T-helper 1 cell treated with Interleukin-12 subunit alpha and Interleukin-12 subunit beta and Interleukin-4 antibody, amounts not matched to agents 30 μg/mL and 1 μg/mL, for 36 hours (primary cell): ENCODE results near the gene COL5A2.

Experiments used
- H3K27ac Mint-ChIP-seq: one replicate; pipeline ENCODE4 v1.8.0; 2021; ENCODE audit warnings: mild to moderate bottlenecking, mixed read lengths
- H3K27me3 Mint-ChIP-seq: one replicate; pipeline ENCODE4 v1.8.0; 2021; ENCODE audit warnings: low read depth, mixed read lengths
- H3K36me3 Mint-ChIP-seq: one replicate; pipeline ENCODE4 v1.8.0; 2021; ENCODE audit warnings: low read depth, mixed read lengths
- H3K4me1 Mint-ChIP-seq: one replicate; pipeline ENCODE4 v1.8.0; 2021; ENCODE audit warnings: low read depth, mixed read lengths
- H3K4me3 Mint-ChIP-seq: one replicate; pipeline ENCODE4 v1.8.0; 2021; ENCODE audit warnings: mild to moderate bottlenecking, moderate library complexity, mixed read lengths
- H3K9me3 Mint-ChIP-seq: one replicate; pipeline ENCODE4 v1.8.0; 2021; ENCODE audit warnings: mixed read lengths

COL5A2 gene

DNA sequence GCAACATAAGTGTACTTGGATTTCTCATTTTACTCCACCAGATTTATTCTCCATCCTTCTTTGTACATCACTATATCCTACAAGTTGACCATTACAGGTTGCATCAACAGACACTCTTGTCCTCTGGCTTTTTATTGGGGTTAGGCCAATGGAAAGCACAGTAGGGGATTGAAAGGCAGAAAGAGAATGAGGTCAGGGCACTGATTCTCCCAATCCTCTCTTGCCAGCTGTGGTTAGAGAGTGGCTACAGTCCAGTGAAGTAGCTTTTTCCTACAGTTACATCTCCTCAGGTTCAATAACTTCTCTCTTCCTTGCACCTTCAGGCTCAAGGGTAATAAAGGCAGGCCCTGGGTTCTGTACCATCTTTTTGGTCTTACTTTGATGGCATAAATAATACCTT lies 20.2 kb upstream of the COL5A2 start:
- no peak overlapping the region for H3K4me3 Mint-ChIP-seq
- no peaks in the 10 kb centered on the region for H3K27me3 Mint-ChIP-seq
- no peaks in the 10 kb centered on the region for H3K9me3 Mint-ChIP-seq
- no peaks in the 10 kb centered on the region for H3K36me3 Mint-ChIP-seq
- no peaks in the 10 kb centered on the region for H3K4me1 Mint-ChIP-seq
- no peak overlapping the region for H3K27ac Mint-ChIP-seq

- Mint-ChIP-seq H3K9me3 (no peaks in the 10 kb centered on the region), H3K27me3 (no peaks in the 10 kb centered on the region), H3K4me3 (no peak overlapping the region), H3K36me3 (no peaks in the 10 kb centered on the region), H3K27ac (no peak overlapping the region), H3K4me1 (no peaks in the 10 kb centered on the region)
Measured at GRCh38 chr2:189192766-189193165, 13.2 kb upstream of the COL5A2 start.

- H3K4me3 Mint-ChIP-seq: no peak overlapping the region
- no peaks in the 10 kb centered on the region for H3K9me3 Mint-ChIP-seq
- no peaks in the 10 kb centered on the region for H3K36me3 Mint-ChIP-seq
- no peaks in the 10 kb centered on the region for H3K27me3 Mint-ChIP-seq
- H3K4me1 Mint-ChIP-seq: no peaks in the 10 kb centered on the region
- no peak overlapping the region for H3K27ac Mint-ChIP-seq
Measured at GRCh38 chr2:189191766-189192165, 12.2 kb upstream of the COL5A2 start.

DNA sequence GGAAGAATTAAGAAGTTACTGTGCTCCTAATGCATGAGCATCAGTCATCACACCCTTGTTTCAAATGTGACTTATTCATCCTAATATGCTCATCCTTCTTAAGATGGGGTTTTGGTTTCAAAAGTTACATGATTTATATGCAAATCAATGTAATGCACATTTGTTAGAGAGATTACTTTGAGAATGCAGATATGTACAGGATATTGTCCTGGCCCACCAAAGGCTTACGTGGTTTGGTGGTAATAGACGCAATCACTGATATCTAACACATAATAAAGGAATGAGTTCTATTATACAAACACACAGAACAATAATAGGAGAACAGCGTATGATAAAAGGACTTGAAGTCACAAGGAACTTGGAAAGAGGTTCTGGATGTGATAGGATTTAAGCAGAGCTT lies 11.1 kb upstream of the COL5A2 start:
- Mint-ChIP-seq H3K36me3 (no peaks in the 10 kb centered on the region), H3K27me3 (no peaks in the 10 kb centered on the region), H3K4me1 (no peaks in the 10 kb centered on the region), H3K4me3 (no peak overlapping the region), H3K27ac (no peak overlapping the region), H3K9me3 (no peaks in the 10 kb centered on the region)

DNA sequence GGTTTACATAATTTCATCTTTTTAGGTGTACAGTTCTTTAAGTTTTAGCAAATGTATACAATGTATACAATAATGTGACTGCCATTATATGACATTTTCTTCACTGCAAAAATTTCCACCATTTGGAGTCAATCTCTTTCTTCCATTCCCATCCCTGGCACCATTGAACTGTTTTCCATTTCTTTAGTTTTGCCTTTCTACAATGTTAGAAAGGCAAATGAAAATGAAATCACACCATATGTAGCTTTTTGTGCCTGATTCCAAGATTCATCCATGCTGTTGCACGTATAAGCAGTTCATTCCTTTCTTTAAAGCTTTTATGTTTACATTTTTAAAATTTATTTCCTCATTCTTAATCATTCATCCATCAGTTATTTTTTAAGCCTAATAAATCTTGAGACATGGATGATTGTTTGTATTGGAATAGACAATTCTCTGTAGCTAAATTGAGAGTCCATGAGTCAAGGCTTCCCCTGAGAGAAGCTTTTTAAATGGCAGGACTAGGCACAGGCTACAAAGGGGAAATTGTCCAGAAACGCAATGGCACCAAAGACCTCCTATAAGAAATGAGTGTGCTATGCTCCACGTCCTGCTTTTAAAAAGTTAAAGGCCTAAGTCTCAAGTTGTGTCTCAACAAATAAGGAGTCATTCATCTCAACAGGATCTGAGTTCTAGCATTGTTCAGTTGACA lies 8.7 kb upstream of the COL5A2 start:
- H3K9me3 Mint-ChIP-seq: no peaks in the 10 kb centered on the region
- H3K36me3 Mint-ChIP-seq: no peaks in the 10 kb centered on the region
- H3K4me3 Mint-ChIP-seq: no peak overlapping the region
- H3K27me3 Mint-ChIP-seq: no peaks in the 10 kb centered on the region
- H3K4me1 Mint-ChIP-seq: no peaks in the 10 kb centered on the region
- H3K27ac Mint-ChIP-seq: no peak overlapping the region

- H3K4me3 Mint-ChIP-seq: no peak overlapping the region
- no peaks in the 10 kb centered on the region for H3K9me3 Mint-ChIP-seq
- peaks cover 4% of the 10 kb centered on the region for H3K4me1 Mint-ChIP-seq
- peaks cover 17% of the 10 kb centered on the region for H3K27me3 Mint-ChIP-seq
- no peak overlapping the region for H3K27ac Mint-ChIP-seq
- no peaks in the 10 kb centered on the region for H3K36me3 Mint-ChIP-seq
Measured at GRCh38 chr2:189183170-189183569, 3.6 kb upstream of the COL5A2 start.

DNA sequence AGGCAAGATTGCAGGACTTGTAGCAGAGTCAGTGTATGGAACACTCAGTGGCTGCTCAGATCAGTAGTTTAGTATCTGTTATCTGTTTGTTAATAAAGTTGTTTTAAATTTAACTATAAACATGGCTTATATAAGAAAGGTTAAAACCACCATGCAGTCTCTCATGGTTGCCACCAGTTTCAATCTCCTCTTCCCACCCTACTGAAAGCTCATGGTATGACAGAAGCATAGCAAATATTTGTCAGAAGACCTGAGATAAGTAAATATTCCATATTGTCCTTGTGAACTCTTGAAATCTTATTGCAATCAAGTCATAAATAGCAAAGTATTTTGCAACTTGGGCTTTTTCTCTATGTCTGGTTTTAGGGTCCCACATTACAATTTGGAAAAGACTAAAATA lies 2.1 kb upstream of the COL5A2 start:
- H3K9me3 Mint-ChIP-seq: no peaks in the 10 kb centered on the region
- H3K4me3 Mint-ChIP-seq: no peak overlapping the region
- H3K27ac Mint-ChIP-seq: no peak overlapping the region
- H3K36me3 Mint-ChIP-seq: no peaks in the 10 kb centered on the region
- H3K27me3 Mint-ChIP-seq: peaks cover 17% of the 10 kb centered on the region
- H3K4me1 Mint-ChIP-seq: peaks cover 4% of the 10 kb centered on the region

GRCh38 chr2:189178726-189179569 lies 613 bp downstream of the COL5A2 start:
- Mint-ChIP-seq H3K9me3 (no peaks in the 10 kb centered on the region), H3K27me3 (peaks cover 17% of the 10 kb centered on the region), H3K27ac (no peak overlapping the region), H3K4me1 (peaks cover 4% of the 10 kb centered on the region), H3K36me3 (no peaks in the 10 kb centered on the region), H3K4me3 (no peak overlapping the region)

DNA sequence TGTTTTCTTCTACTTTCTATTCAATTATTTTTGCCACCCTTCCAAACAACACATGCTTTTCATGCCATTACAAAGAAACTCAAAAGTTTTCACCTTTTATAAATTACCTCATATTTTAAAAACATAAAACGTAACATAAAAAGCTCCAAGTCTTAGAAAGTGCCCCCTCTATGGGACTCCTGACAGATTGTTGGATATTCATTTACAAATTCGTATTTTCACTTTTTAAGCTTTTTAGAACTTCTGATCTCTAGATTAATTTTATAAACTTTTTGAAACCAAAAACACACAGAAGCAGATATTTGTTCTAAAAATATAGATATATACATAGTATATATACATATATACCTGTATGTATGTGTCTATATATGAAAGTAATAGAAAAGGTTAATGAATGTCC lies 1.5 kb downstream of the COL5A2 start:
- no peak overlapping the region for H3K27ac Mint-ChIP-seq
- H3K9me3 Mint-ChIP-seq: no peaks in the 10 kb centered on the region
- H3K4me1 Mint-ChIP-seq: peaks cover 4% of the 10 kb centered on the region
- H3K36me3 Mint-ChIP-seq: no peaks in the 10 kb centered on the region
- peaks cover 17% of the 10 kb centered on the region for H3K27me3 Mint-ChIP-seq
- H3K4me3 Mint-ChIP-seq: no peak overlapping the region

DNA sequence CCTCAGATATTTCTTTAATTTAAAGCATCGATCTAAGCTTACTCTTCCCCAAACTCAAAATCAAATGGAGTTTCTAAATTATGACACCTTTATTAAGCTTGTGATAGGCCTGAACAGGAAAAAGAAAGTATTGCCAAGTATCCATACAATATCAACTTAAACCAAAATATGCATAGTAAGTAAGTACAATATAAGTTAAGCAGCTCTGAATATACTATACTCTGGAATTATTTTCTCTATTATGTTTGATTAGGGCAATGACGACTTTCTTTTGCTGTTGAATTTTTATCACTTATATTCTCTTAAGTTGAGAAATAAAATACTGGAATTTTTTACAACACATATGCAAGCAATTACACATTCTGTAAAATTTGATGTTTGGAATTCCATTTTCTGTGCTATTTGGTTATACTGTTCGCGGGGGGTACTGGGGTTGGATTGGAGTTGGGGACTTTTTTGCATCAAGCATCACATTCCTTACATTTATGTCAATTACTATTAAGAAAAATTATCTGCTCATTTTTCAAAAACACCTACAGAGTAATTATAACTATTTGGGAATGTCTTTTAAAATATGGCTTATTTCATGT lies 2.2 kb downstream of the COL5A2 start:
- Mint-ChIP-seq H3K4me3 (no peak overlapping the region), H3K27me3 (peaks cover 17% of the 10 kb centered on the region), H3K27ac (no peak overlapping the region), H3K4me1 (peaks cover 4% of the 10 kb centered on the region), H3K9me3 (no peaks in the 10 kb centered on the region), H3K36me3 (no peaks in the 10 kb centered on the region)

DNA sequence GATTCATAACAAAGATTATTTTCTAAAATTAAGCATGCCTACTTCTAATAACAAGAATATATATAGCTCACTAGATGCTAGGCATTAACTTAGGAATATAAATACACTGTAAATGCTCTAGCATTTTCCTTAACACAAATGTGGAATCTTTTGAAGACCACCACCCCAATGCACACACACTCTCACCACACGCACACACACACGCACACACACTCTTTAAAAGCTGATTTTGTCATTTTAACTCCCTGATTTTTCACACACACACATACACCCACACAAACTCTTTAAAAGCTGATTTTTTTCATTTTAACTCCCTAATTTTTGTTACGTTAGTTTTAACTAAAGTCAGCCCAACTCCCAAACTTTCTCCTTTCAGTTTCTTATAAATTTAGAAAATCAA lies 3.0 kb downstream of the COL5A2 start:
- no peaks in the 10 kb centered on the region for H3K36me3 Mint-ChIP-seq
- no peak overlapping the region for H3K4me3 Mint-ChIP-seq
- H3K4me1 Mint-ChIP-seq: peaks cover 4% of the 10 kb centered on the region
- no peak overlapping the region for H3K27ac Mint-ChIP-seq
- H3K27me3 Mint-ChIP-seq: peaks cover 17% of the 10 kb centered on the region
- no peaks in the 10 kb centered on the region for H3K9me3 Mint-ChIP-seq

DNA sequence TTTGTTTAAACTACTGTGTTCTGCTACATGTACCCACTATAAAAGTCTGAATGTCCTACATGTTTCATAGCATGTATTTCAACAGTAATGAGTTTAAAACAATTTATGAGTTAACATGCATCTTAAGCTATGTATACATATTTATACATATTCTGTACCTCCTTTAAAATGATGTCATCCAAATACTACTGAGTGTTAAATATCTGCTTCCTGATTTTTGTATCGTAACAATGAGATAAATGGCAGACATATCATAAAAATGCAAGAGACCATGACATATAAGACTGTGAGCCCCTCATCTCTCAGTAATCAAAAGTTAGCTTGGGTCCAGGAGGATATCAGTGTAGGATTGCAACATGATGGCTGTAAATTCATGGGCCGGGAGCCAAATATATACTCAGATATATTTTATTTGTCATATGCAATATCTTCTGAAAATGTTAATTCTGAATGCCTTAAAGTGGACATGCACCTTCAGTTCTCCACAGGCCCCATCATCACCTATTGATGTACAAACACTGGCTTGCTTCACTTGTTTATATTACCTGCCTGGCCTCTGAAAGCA lies 3.6 kb downstream of the COL5A2 start:
- Mint-ChIP-seq H3K27ac (no peak overlapping the region), H3K27me3 (peaks cover 17% of the 10 kb centered on the region), H3K36me3 (no peaks in the 10 kb centered on the region), H3K9me3 (no peaks in the 10 kb centered on the region), H3K4me1 (peaks cover 4% of the 10 kb centered on the region), H3K4me3 (no peak overlapping the region)

GRCh38 chr2:189171956-189172609 lies 7.5 kb downstream of the COL5A2 start:
- no peaks in the 10 kb centered on the region for H3K27me3 Mint-ChIP-seq
- no peak overlapping the region for H3K27ac Mint-ChIP-seq
- H3K36me3 Mint-ChIP-seq: no peaks in the 10 kb centered on the region
- H3K4me1 Mint-ChIP-seq: no peaks in the 10 kb centered on the region
- no peaks in the 10 kb centered on the region for H3K9me3 Mint-ChIP-seq
- no peak overlapping the region for H3K4me3 Mint-ChIP-seq

DNA sequence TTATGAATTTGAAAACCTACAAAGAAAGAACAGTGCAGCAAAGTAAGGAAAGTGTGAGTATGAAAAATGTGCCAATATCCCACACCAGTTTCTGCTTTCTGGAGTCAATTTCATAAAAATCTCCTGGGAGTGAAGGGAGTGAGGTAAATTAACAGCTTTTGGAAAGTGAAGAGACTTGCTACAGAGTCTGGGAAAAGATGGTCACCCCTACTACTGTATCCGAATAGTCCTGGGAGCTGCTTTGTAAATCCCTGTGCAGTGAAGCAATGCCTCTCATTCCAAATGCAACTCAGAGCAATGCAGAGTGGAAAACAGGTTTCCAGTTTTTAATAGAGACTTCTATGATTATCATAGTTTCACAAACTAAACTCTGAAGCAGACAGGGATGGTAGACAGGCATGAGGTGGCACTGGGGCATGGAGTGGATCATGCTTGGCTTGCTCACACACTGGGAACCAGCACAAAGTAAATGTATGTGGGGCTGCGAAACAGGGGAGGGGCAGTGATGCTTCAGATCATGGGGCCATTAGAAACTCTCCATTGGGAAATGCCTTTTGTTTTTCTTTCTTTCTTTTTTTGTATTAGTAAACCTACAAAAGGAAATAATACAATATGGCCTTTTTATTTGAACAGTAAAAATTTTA lies 10.6 kb downstream of the COL5A2 start:
- H3K27ac Mint-ChIP-seq: no peak overlapping the region
- no peak overlapping the region for H3K4me3 Mint-ChIP-seq
- H3K9me3 Mint-ChIP-seq: no peaks in the 10 kb centered on the region
- no peaks in the 10 kb centered on the region for H3K36me3 Mint-ChIP-seq
- no peaks in the 10 kb centered on the region for H3K27me3 Mint-ChIP-seq
- H3K4me1 Mint-ChIP-seq: no peaks in the 10 kb centered on the region
